NCI-H146 treated with DMSO at 0.1 percent for 48 hours (cell line): Measurements from ENCODE around the gene IPMK.
"Not testable (repeated sequence)": the region's sequence is repeated elsewhere in the genome, so short reads cannot be mapped to it uniquely, and the experiment has no call there.

Experiments
- DNase-seq: peaks from one replicate; lab custom pipeline; 2025; ENCODE audit not compliant: unreplicated experiment; lab: John Stamatoyannopoulos, UW

IPMK gene

GRCh38 chr10:58229856-58230255 lies 37.8 kb downstream of the IPMK start:
- DNase-seq, result not testable (repeated sequence)

GRCh38 chr10:58225654-58226053 lies 42.0 kb downstream of the IPMK start:
- no peak for DNase-seq

- DNase-seq, result no peak
Observed at GRCh38 chr10:58220769-58221451, 46.8 kb downstream of the IPMK start.

- DNase-seq, result no peak
Observed at GRCh38 chr10:58219875-58220274, 47.8 kb downstream of the IPMK start.

GRCh38 chr10:58217612-58218011 lies 50.1 kb downstream of the IPMK start:
- no peak for DNase-seq

GRCh38 chr10:58212622-58213021 lies 55.1 kb downstream of the IPMK start:
- no peak for DNase-seq

- no peak for DNase-seq
Observed at GRCh38 chr10:58210160-58210559, 57.5 kb downstream of the IPMK start.

- DNase-seq, result no peak
Observed at GRCh38 chr10:58209669-58210068, 58.0 kb downstream of the IPMK start.

- DNase-seq, result no peak
Observed at GRCh38 chr10:58206251-58206650, 61.4 kb downstream of the IPMK start.

GRCh38 chr10:58201704-58202103 lies 66.0 kb downstream of the IPMK start:
- no peak for DNase-seq

GRCh38 chr10:58189269-58189668 lies 78.4 kb downstream of the IPMK start:
- no peak for DNase-seq

- no peak for DNase-seq
Observed at GRCh38 chr10:58184120-58184670, 83.5 kb downstream of the IPMK start.

- no peak for DNase-seq
Observed at GRCh38 chr10:58180666-58181065, 87.0 kb downstream of the IPMK start.

GRCh38 chr10:58179238-58179637 lies 88.5 kb downstream of the IPMK start:
- DNase-seq, result no peak

GRCh38 chr10:58178811-58179210 lies 88.9 kb downstream of the IPMK start:
- DNase-seq, result no peak

GRCh38 chr10:58177362-58177947 lies 90.2 kb downstream of the IPMK start:
- peak; percentile 48 for DNase-seq

GRCh38 chr10:58175990-58176900 lies 91.4 kb downstream of the IPMK start:
- DNase-seq, result no peak

- DNase-seq, result no peak
Observed at GRCh38 chr10:58174831-58175230, 92.9 kb downstream of the IPMK start.

GRCh38 chr10:58173391-58173790 lies 94.3 kb downstream of the IPMK start:
- DNase-seq, result no peak

- DNase-seq, result no peak
Observed at GRCh38 chr10:58171146-58171545, 96.5 kb downstream of the IPMK start.

- DNase-seq, result no peak
Observed at GRCh38 chr10:58164517-58164916, 103.2 kb downstream of the IPMK start.

- no peak for DNase-seq
Observed at GRCh38 chr10:58158806-58159205, 108.9 kb downstream of the IPMK start.
